Endothelial cell of umbilical vein (primary cell): Measurements from ENCODE around the gene ANO6. TPM values are rescaled to one million over a fixed set of nuclear protein-coding genes. Genes with fewer than 3 reads are reported as not detected.

Experiments
- BruUV-seq: library from RNA; stranded (reverse); fragments of 400-500 nt; replicated peaks from 2 replicates; lab custom pipeline; 2021; lab: Mats Ljungman, UMichigan
- CTCF ChIA-PET: fragments of 300-600, 350-600 bp; sonication (Branson Sonifier 250); formaldehyde crosslinking; loops from one replicate; lab custom pipeline; 2021; ENCODE audit warnings: antibody characterized with exemption, inconsistent platforms; lab: Charles Lee
- POLR2A ChIA-PET: fragments of 300-600, 350-600 bp; sonication (Branson Sonifier 250); formaldehyde crosslinking; loops from one replicate; lab custom pipeline; 2021; ENCODE audit warnings: antibody characterized with exemption, inconsistent platforms; lab: Charles Lee
- DNase-seq: peaks from one replicate; pipeline ENCODE4 v3.0.0-alpha.2; 2011; ENCODE audit warnings: low read depth, low spot score
- FAIRE-seq: peaks from 2 replicates; lab custom pipeline; 2011; peaks lifted over from hg19 to GRCh38; lab: Jason Lieb, UNC
- H2AFZ ChIP-seq: 2 replicates; pipeline ENCODE4 v1.6.0; 2012; ENCODE audit warnings: low read depth, low read length, control low read depth, inconsistent platforms
- H3K27ac ChIP-seq: 2 replicates; pipeline ENCODE4 v1.5.1; 2011; ENCODE audit warnings: low read depth, mild to moderate bottlenecking, control low read depth, low read length, moderate library complexity; ENCODE audit not compliant: insufficient read depth
- H3K27me3 ChIP-seq, 2 experiments: 2 replicates each; pipeline versions ENCODE4 v1.6.0 to v1.6.1; 2011; ENCODE audit warnings: low read length in 2 of 2, mixed read lengths in 1 of 2; ENCODE audit not compliant: control insufficient read depth in 2 of 2, insufficient read depth in 2 of 2
- H3K36me3 ChIP-seq, 2 experiments: 2 replicates in 1 of 2; 3 replicates in 1 of 2; pipeline ENCODE4 v1.5.1; 2011; ENCODE audit warnings: low read length in 2 of 2, mild to moderate bottlenecking in 1 of 2, moderate library complexity in 1 of 2; ENCODE audit not compliant: control insufficient read depth in 2 of 2, insufficient read depth in 2 of 2; ENCODE audit errors: extremely low read depth in 1 of 2
- H3K4me1 ChIP-seq: 3 replicates; pipeline ENCODE4 v1.5.1; 2011; ENCODE audit warnings: mild to moderate bottlenecking, low read length; ENCODE audit not compliant: control insufficient read depth, insufficient read depth; ENCODE audit errors: extremely low read depth
- H3K4me2 ChIP-seq: 2 replicates; pipeline ENCODE4 v1.6.1; 2011; ENCODE audit warnings: low read length, control low read depth, mixed read lengths; ENCODE audit not compliant: insufficient read depth
- H3K4me3 ChIP-seq, 3 experiments: fragments of 200-600 bp in 1 of 3; sonication (generic), shearing (Covaris generic) in 1 of 3; replicated peaks in 1 of 3; 2 replicates each; pipeline ENCODE4 v1.5.1; 2011 to 2016; ENCODE audit warnings: control low read depth in 3 of 3, low read length in 3 of 3, mild to moderate bottlenecking in 2 of 3, inconsistent platforms in 1 of 3, low read depth in 1 of 3, moderate library complexity in 1 of 3; ENCODE audit not compliant: insufficient read depth in 1 of 3
- H3K79me2 ChIP-seq: 2 replicates; pipeline ENCODE4 v1.6.0; 2012; ENCODE audit warnings: low read length, inconsistent platforms; ENCODE audit not compliant: control insufficient read depth, insufficient read depth
- H3K9ac ChIP-seq: replicated peaks from 2 replicates; pipeline ENCODE3; 2011; ENCODE audit warnings: low read length, control low read depth; ENCODE audit not compliant: insufficient read depth; ENCODE audit errors: extremely low read depth
- H3K9me1 ChIP-seq: replicated peaks from 3 replicates; pipeline ENCODE4 v1.6.0; 2011; ENCODE audit warnings: mild to moderate bottlenecking, low read length; ENCODE audit not compliant: control insufficient read depth, insufficient read depth; ENCODE audit errors: extremely low read depth
- H3K9me3 ChIP-seq: replicated peaks from 2 replicates; pipeline ENCODE4 v1.5.1; 2012; ENCODE audit warnings: low read length, inconsistent platforms; ENCODE audit not compliant: control insufficient read depth, insufficient read depth
- H4K20me1 ChIP-seq: replicated peaks from 2 replicates; pipeline ENCODE3; 2011; ENCODE audit warnings: mild to moderate bottlenecking, low read length; ENCODE audit not compliant: control insufficient read depth, insufficient read depth; ENCODE audit errors: extremely low read depth
- CTCF ChIP-seq, 2 donors: IDR thresholded peaks; 1 replicate in 1 of 2; 2 replicates in 1 of 2; pipeline ENCODE4 v1.5.1; 2011; ENCODE audit warnings: low read length in 2 of 2, mild to moderate bottlenecking in 2 of 2, moderate library complexity in 2 of 2, control low read depth in 1 of 2, inconsistent platforms in 1 of 2, low read depth in 1 of 2; ENCODE audit not compliant: insufficient read depth in 1 of 2; ENCODE audit errors: extremely low read depth in 1 of 2
- EZH2 ChIP-seq: IDR thresholded peaks from 2 replicates; pipeline ENCODE4 v1.6.1; 2012; ENCODE audit warnings: borderline replicate concordance, low read depth, mild to moderate bottlenecking, moderate library complexity, low read length, inconsistent platforms; ENCODE audit not compliant: severe bottlenecking
- FOS ChIP-seq: IDR thresholded peaks from 2 replicates; pipeline ENCODE4 v1.6.1; 2011; ENCODE audit warnings: mild to moderate bottlenecking, low read length, moderate library complexity, borderline replicate concordance; ENCODE audit not compliant: insufficient read depth
- GATA2 ChIP-seq: IDR thresholded peaks from 2 replicates; pipeline ENCODE4 v1.7.0; 2011; ENCODE audit warnings: low read depth, mild to moderate bottlenecking, moderate library complexity, mixed read lengths, low read length; ENCODE audit not compliant: insufficient read length, insufficient read depth
- JUN ChIP-seq: IDR thresholded peaks from 2 replicates; pipeline ENCODE4 v1.6.1; 2011; ENCODE audit warnings: borderline replicate concordance, low read depth; ENCODE audit not compliant: insufficient read length, insufficient read depth
- MAX ChIP-seq: IDR thresholded peaks from 2 replicates; pipeline ENCODE4 v1.6.1; 2011; ENCODE audit not compliant: insufficient read depth, insufficient read length
- MYC ChIP-seq: IDR thresholded peaks from one replicate; pipeline ENCODE4 v1.6.1; 2011; ENCODE audit warnings: mild to moderate bottlenecking, low read depth, low read length
- POLR2A ChIP-seq: IDR thresholded peaks from 2 replicates; pipeline ENCODE4 v1.6.1; 2012; ENCODE audit warnings: low read depth, mild to moderate bottlenecking, control low read depth, low read length
- POLR2AphosphoS5 ChIP-seq: IDR thresholded peaks from 2 replicates; pipeline ENCODE4 v1.6.1; 2012; ENCODE audit warnings: low read depth, mild to moderate bottlenecking, control low read depth, low read length, moderate library complexity; ENCODE audit not compliant: insufficient read depth
- dilution Hi-C: fragments of 300-500 bp; cut with MboI; formaldehyde crosslinking; loops from one replicate; pipeline ENCODE4 v1.15.0; 2019; ENCODE audit warnings: low sequenced_read_pairs; ENCODE audit not compliant: extremely low pct_ligation_motif_present
- intact Hi-C: fragments of 100-400 bp; cut with micrococcal nuclease; formaldehyde crosslinking; loops from one replicate; pipeline ENCODE4 v1.10.0; 2022
- polyA plus RNA-seq, 4 experiments: library from polyadenylated mRNA; depleted of rRNA in 3 of 4; stranded (reverse) in 3 of 4; unstranded in 1 of 4; fragments of >200 nt; gene quantifications; 2 replicates each; pipeline versions ENCODE4 v1.2.1 to v1.2.3, GENCODE V29; 2011 to 2012; ENCODE audit warnings: missing spikeins in 1 of 4
- total RNA-seq: library from RNA; stranded (reverse); gene quantifications from 2 replicates; pipeline ENCODE4 v1.2.3, GENCODE V29; 2021

The ANO6 gene
- total and polyA plus RNA-seq, 2 donors (not counting 3 experiments of a cell fraction or from before 2014, with no cell fraction given) = 21.3 to 67.6 TPM

- H3K9me1 ChIP-seq = no peaks in the 10 kb centered on the region
- no peak overlapping the region for H3K4me2 ChIP-seq
- H3K9me3 ChIP-seq = no peaks in the 10 kb centered on the region
- H3K4me3 ChIP-seq = no peak overlapping the region
- H3K27ac ChIP-seq = no peak overlapping the region
- H3K36me3 ChIP-seq = no peaks in the 10 kb centered on the region
- dilution Hi-C loops = no loop called here
- no TSS peak for BruUV-seq
- H3K79me2 ChIP-seq = no peaks in the 10 kb centered on the region
- no peaks in the 10 kb centered on the region for H3K4me1 ChIP-seq
- no peak for DNase-seq
- TF ChIP-seq MYC = no peak
- no peak for TF ChIP-seq MAX
- no peak for TF ChIP-seq POLR2AphosphoS5
- no peak for TF ChIP-seq POLR2A
- no peak for TF ChIP-seq JUN
- TF ChIP-seq EZH2 = no peak
- no peak for TF ChIP-seq GATA2
- ChIA-PET POLR2A (no interaction called here), CTCF (no interaction called here)
- no peak overlapping the region for H3K9ac ChIP-seq
- H4K20me1 ChIP-seq = no peaks in the 10 kb centered on the region
- FAIRE-seq = no peak
- intact Hi-C loops = no loop called here
- peaks cover 7 to 11% of the 10 kb centered on the region in 2 experiments for H3K27me3 ChIP-seq
- no peak overlapping the region for H2AFZ ChIP-seq
Measured at GRCh38 chr12:45462506-45462905, 246.6 kb downstream of the ANO6 start.

GRCh38 chr12:45464699-45465098, 248.8 kb downstream of the ANO6 start:
- Histone ChIP-seq H3K36me3 (no peaks in the 10 kb centered on the region), H3K9me1 (no peaks in the 10 kb centered on the region), H3K4me3 (no peak overlapping the region), H4K20me1 (no peaks in the 10 kb centered on the region), H3K9me3 (no peaks in the 10 kb centered on the region), H3K4me2 (no peak overlapping the region), H3K27me3 (peaks cover 5 to 7% of the 10 kb centered on the region in 2 experiments), H3K4me1 (no peaks in the 10 kb centered on the region), H3K79me2 (no peaks in the 10 kb centered on the region), H3K9ac (no peak overlapping the region), H3K27ac (no peak overlapping the region), H2AFZ (no peak overlapping the region)
- ChIA-PET CTCF (no interaction called here), POLR2A (no interaction called here)
- TF ChIP-seq JUN (no peak), POLR2A (no peak), GATA2 (no peak), MAX (no peak), EZH2 (no peak), POLR2AphosphoS5 (no peak), CTCF (IDR thresholded peaks at IDR 0.05; ENCODE audit: extremely low read depth in 1 of 2, insufficient read depth in 1 of 2, low read depth in 1 of 2, low read length in 2 of 2) (no peak), MYC (no peak), FOS (no peak)
- dilution Hi-C loops = no loop called here
- no peak for DNase-seq
- no TSS peak for BruUV-seq
- intact Hi-C loops = no loop called here
- FAIRE-seq = no peak
